Renal pelvis (tissue), 4 donors: ENCODE measurements around the gene ARFGAP2. TPM values are rescaled to one million over a fixed set of nuclear protein-coding genes. Genes with fewer than 3 reads are reported as not detected.
"Not testable (repeated sequence)": the region's sequence is repeated elsewhere in the genome, so short reads cannot be mapped to it uniquely, and the experiment has no call there.

Source experiments
- DNase-seq: peaks from one replicate; pipeline ENCODE4 v3.0.0-alpha.2; 2013
- polyA plus RNA-seq, 3 donors: library from polyadenylated mRNA; unstranded; fragments of 120-200 nt; gene quantifications; one replicate each; pipeline ENCODE4 v1.2.1, GENCODE V29; 2013; ENCODE audit not compliant: insufficient read length in 3 of 3

The ARFGAP2 gene
- polyA plus RNA-seq, 3 donors, result 83.2 to 96.1 (median 92.3) TPM

DNA sequence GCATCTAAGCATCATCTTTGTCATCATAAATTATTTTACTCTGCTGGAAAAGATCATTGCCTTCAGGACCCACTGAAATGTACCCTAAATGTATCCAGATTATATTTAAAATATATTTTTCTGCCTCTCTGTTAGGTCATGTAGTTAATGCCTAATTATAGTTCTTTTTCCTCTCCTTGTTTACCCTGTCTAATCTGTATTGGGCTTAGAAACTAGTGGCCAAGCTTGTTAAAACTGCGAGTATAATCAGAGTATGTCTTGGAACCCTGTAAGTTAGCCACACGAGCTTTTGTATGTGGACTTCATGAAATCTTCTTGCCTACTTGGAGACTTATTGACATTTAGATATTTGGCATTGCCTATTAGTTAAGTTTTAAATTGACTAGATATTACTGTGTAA, 55.6 kb downstream of the ARFGAP2 start:
- no peak for DNase-seq

GRCh38 chr11:47118958-47119688, 57.6 kb downstream of the ARFGAP2 start:
- DNase-seq, result not testable (repeated sequence)

Other genes starting within 250 kb of the ARFGAP2 start
- gene CSTPP1, start 240.1 kb downstream of the ARFGAP2 start, polyA plus RNA-seq, result 10 to 100 TPM; 57.7 to 64.3 (median 61.7) TPM
- 10 to 100 TPM; 36.9 to 44.9 (median 44.6) TPM for gene PACSIN3, start 9.6 kb upstream of the ARFGAP2 start, polyA plus RNA-seq
- gene DDB2, start 38.1 kb upstream of the ARFGAP2 start, polyA plus RNA-seq, result 10 to 100 TPM; 22.6 to 27.8 (median 25.5) TPM
- 10 to 100 TPM; 54.4 to 61.0 (median 59.4) TPM for gene ACP2, start 71.9 kb upstream of the ARFGAP2 start, polyA plus RNA-seq
- gene NR1H3, start 81.1 kb upstream of the ARFGAP2 start, polyA plus RNA-seq, result 10 to 100 TPM; 46.7 to 56.2 (median 46.9) TPM
- gene MADD, start 93.3 kb upstream of the ARFGAP2 start, polyA plus RNA-seq, result 10 to 100 TPM; 46.6 to 57.8 (median 54.0) TPM
- gene MYBPC3, start 175.8 kb upstream of the ARFGAP2 start, polyA plus RNA-seq, result under 1 TPM; 0.07 to 0.14 (median 0.10) TPM
- 1 to 10 TPM; 3.7 to 5.7 (median 4.6) TPM for gene SPI1, start 201.7 kb upstream of the ARFGAP2 start, polyA plus RNA-seq
- 10 to 100 TPM; 58.4 to 71.9 (median 64.3) TPM for gene SLC39A13, start 231.7 kb upstream of the ARFGAP2 start, polyA plus RNA-seq
- 100 to 1,000 TPM; 137 to 154 (median 143) TPM for gene PSMC3, start 249.6 kb upstream of the ARFGAP2 start, polyA plus RNA-seq